ENCODE results near the gene CYP27C1. TPM values are rescaled to one million over a fixed set of nuclear protein-coding genes. Genes with fewer than 3 reads are reported as not detected.
A peak's percentile ranks its signal among the peaks of the same experiment; 100 is the strongest.

The CYP27C1 gene
- total and polyA plus RNA-seq, 2 donors from 2014 or later: 0.35 TPM; not detected in 1

DNA sequence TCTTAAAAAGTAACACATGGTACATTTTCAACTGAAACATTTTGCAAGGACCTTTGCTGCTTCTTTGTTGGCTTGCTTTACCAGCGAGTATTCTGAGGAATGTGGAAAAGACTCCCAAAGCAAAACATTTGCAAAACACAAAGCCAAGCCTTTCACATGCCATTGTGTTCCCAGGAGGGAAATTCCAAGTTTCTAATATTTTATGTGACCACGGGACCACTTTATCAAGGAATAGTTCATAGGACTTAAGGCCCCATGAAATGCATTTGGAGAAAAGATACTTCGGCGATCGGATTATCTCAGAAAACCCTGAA lies 26.2 kb downstream of the CYP27C1 start:
- FAIRE-seq (no peak), DNase-seq (peak in 2 of 5 donors; percentile 60 to 89)
- Histone ChIP-seq H3K27me3 (ENCODE audit: control insufficient read depth, insufficient read depth, low read length) (no peaks in the 10 kb centered on the region), H3K4me1 (ENCODE audit: control insufficient read depth in 2 of 3, insufficient read depth in 2 of 3, low read depth in 1 of 3, low read length in 3 of 3) (no peaks in the 10 kb centered on the region), H3K9me3 (ENCODE audit: control insufficient read depth in 2 of 3, insufficient read depth in 1 of 3, low read length in 3 of 3) (no peaks in the 10 kb centered on the region), H3K36me3 (ENCODE audit: control insufficient read depth in 2 of 3, insufficient read depth in 3 of 3, low read length in 3 of 3) (no peaks in the 10 kb centered on the region), H3K4me3 (ENCODE audit: low read length in 3 of 3) (peak overlapping the region in 1 of 3 donors; percentile 1), H3K9ac (ENCODE audit: low read length in 3 of 3) (no peak overlapping the region), H3K27ac (ENCODE audit: low read depth in 2 of 2, low read length in 2 of 2) (no peak overlapping the region)
- intact Hi-C loops (cut with DNase I): no loop called here
- no peak for TF ChIP-seq CTCF (IDR thresholded peaks at IDR 0.05; ENCODE audit: borderline replicate concordance, extremely low read depth, insufficient read depth)

DNA sequence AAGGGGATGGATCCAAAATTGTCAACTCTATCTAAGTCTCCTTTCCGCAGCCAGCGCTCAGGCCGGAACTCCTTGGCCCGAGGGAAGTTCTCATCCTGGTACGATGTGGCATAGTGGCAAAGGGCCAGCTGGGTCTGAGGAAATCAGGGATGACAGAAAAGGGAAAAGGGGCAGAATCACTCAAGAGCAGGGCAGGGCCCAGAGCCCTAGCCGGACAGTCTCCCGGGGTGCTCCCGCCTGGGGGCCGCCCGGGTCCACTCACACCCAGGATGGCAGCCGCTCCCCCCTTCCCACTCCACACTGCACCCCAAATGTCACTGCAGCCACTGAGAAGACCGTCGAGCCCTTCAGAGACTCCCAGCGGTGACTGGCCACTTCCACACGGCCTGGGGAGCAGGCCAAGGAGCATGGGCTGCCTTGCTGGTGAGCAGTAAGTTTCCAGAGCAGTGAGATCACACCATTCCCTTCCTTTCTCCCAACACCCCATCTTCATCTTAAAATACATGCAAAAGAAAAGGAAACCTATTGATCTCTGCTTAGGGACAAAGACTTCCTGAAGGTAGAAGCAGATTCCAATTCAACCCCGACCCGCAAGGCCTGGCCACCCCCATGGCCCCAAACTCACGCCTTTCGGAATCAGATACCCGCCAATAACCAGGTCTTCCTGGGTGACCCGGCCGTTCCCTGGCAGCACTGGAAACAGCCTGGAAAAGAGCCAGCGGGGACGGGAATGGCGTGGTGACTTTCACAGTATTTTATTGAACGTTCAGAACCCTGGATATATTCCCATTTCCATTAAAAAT lies 26.7 kb downstream of the CYP27C1 start:
- no peak overlapping the region for H3K4me3 ChIP-seq (ENCODE audit: low read length in 3 of 3)
- no peak overlapping the region for H3K27ac ChIP-seq (ENCODE audit: low read depth in 2 of 2, low read length in 2 of 2)
- H3K9ac ChIP-seq (ENCODE audit: low read length in 3 of 3): no peak overlapping the region
- TF ChIP-seq CTCF (IDR thresholded peaks at IDR 0.05; ENCODE audit: borderline replicate concordance, extremely low read depth, insufficient read depth): no peak
- H3K9me3 ChIP-seq (ENCODE audit: control insufficient read depth in 2 of 3, insufficient read depth in 1 of 3, low read length in 3 of 3): no peaks in the 10 kb centered on the region
- intact Hi-C loops (cut with DNase I): no loop called here
- peak in 2 of 5 donors; percentile 22 to 79 for DNase-seq
- H3K27me3 ChIP-seq (ENCODE audit: control insufficient read depth, insufficient read depth, low read length): no peaks in the 10 kb centered on the region
- FAIRE-seq: no peak
- no peaks in the 10 kb centered on the region for H3K4me1 ChIP-seq (ENCODE audit: control insufficient read depth in 2 of 3, insufficient read depth in 2 of 3, low read depth in 1 of 3, low read length in 3 of 3)
- H3K36me3 ChIP-seq (ENCODE audit: control insufficient read depth in 2 of 3, insufficient read depth in 3 of 3, low read length in 3 of 3): no peaks in the 10 kb centered on the region

- DNase-seq (no peak), FAIRE-seq (no peak)
- Histone ChIP-seq H3K4me3 (ENCODE audit: low read length in 3 of 3) (no peak overlapping the region), H3K27me3 (ENCODE audit: control insufficient read depth, insufficient read depth, low read length) (no peaks in the 10 kb centered on the region), H3K4me1 (ENCODE audit: control insufficient read depth in 2 of 3, insufficient read depth in 2 of 3, low read depth in 1 of 3, low read length in 3 of 3) (no peaks in the 10 kb centered on the region), H3K9me3 (ENCODE audit: control insufficient read depth in 2 of 3, insufficient read depth in 1 of 3, low read length in 3 of 3) (no peaks in the 10 kb centered on the region), H3K36me3 (ENCODE audit: control insufficient read depth in 2 of 3, insufficient read depth in 3 of 3, low read length in 3 of 3) (no peaks in the 10 kb centered on the region), H3K27ac (ENCODE audit: low read depth in 2 of 2, low read length in 2 of 2) (no peak overlapping the region), H3K9ac (ENCODE audit: low read length in 3 of 3) (no peak overlapping the region)
- TF ChIP-seq CTCF (IDR thresholded peaks at IDR 0.05; ENCODE audit: borderline replicate concordance, extremely low read depth, insufficient read depth): no peak
- intact Hi-C loops (cut with DNase I): no loop called here
These were observed 28.5 kb downstream of the CYP27C1 start for GRCh38 chr2:127191331-127192219.

All from kidney (tissue), 14 donors.